WTC11 (cell line): ENCODE results near the gene GSG1L. TPM values are rescaled to one million over a fixed set of nuclear protein-coding genes. Genes with fewer than 3 reads are reported as not detected.
A peak's percentile ranks its signal among the peaks of the same experiment; 100 is the strongest.

Experiments
- ATAC-seq: fragments of 200-7000 bp; cut with Tn5 transposase; 2 replicates; pipeline ENCODE4 v1.10.0; 2021; ENCODE audit warnings: mild to moderate bottlenecking, moderate library complexity
- CTCF ChIA-PET: fragments of 300-600 bp; sonication (Branson Sonifier 250); formaldehyde crosslinking; loops from one replicate; lab custom pipeline; 2021; ENCODE audit warnings: antibody characterized with exemption; lab: Charles Lee
- POLR2A ChIA-PET: fragments of 350-600 bp; sonication (Branson Sonifier 250); formaldehyde crosslinking; loops from one replicate; lab custom pipeline; 2021; ENCODE audit warnings: antibody characterized with exemption; lab: Charles Lee
- DNase-seq: peaks from one replicate; pipeline ENCODE4 v3.0.0; 2021; ENCODE audit warnings: low spot score
- H3K27ac Mint-ChIP-seq: 2 replicates; pipeline ENCODE4 v1.8.0; 2021; ENCODE audit warnings: mixed read lengths
- H3K27me3 Mint-ChIP-seq: 2 replicates; pipeline ENCODE4 v1.8.0; 2021; ENCODE audit warnings: low read depth, mild to moderate bottlenecking, moderate library complexity, mixed read lengths
- H3K36me3 Mint-ChIP-seq: 2 replicates; pipeline ENCODE4 v1.8.0; 2021; ENCODE audit warnings: mixed read lengths
- H3K4me1 Mint-ChIP-seq: 2 replicates; pipeline ENCODE4 v1.8.0; 2022; ENCODE audit warnings: mixed read lengths
- H3K4me3 Mint-ChIP-seq: 2 replicates; pipeline ENCODE4 v1.8.0; 2021; ENCODE audit warnings: mild to moderate bottlenecking, moderate library complexity, mixed read lengths
- H3K9me3 Mint-ChIP-seq: 2 replicates; pipeline ENCODE4 v1.8.0; 2021; ENCODE audit warnings: mixed read lengths
- CDX4 ChIP-seq: fragments of 250-450 bp; sonication (Bioruptor Pico); IDR thresholded peaks from 2 replicates; pipeline ENCODE4 v1.9.0; 2021; ENCODE audit warnings: moderate library complexity, mild to moderate bottlenecking, inconsistent platforms, borderline replicate concordance
- FOXP4 ChIP-seq: sonication (generic); formaldehyde crosslinking; IDR thresholded peaks from 2 replicates; pipeline ENCODE4 v1.8.0; 2022; ENCODE audit warnings: mild to moderate bottlenecking, missing genetic modification reagents
- IRF1 ChIP-seq: sonication (generic); formaldehyde crosslinking; IDR thresholded peaks from 2 replicates; pipeline ENCODE4 v1.8.0; 2023; ENCODE audit warnings: missing genetic modification reagents
- IRF2 ChIP-seq: sonication (generic); formaldehyde crosslinking; IDR thresholded peaks from 2 replicates; pipeline ENCODE4 v1.8.0; 2022; ENCODE audit warnings: low read depth, missing genetic modification reagents, borderline replicate concordance
- MLX ChIP-seq: sonication (generic); formaldehyde crosslinking; IDR thresholded peaks from 2 replicates; pipeline ENCODE4 v1.8.1; 2023; ENCODE audit warnings: mild to moderate bottlenecking, missing genetic modification reagents, moderate library complexity
- OVOL2 ChIP-seq: fragments of 250-450 bp; sonication (Bioruptor Pico); IDR thresholded peaks from 2 replicates; pipeline ENCODE4 v1.9.0; 2021; ENCODE audit warnings: mild to moderate bottlenecking, borderline replicate concordance
- PRDM15 ChIP-seq: sonication (generic); formaldehyde crosslinking; IDR thresholded peaks from 2 replicates; pipeline ENCODE4 v1.8.0; 2022; ENCODE audit warnings: missing genetic modification reagents
- TCF7 ChIP-seq: sonication (generic); formaldehyde crosslinking; IDR thresholded peaks from 2 replicates; pipeline ENCODE4 v1.8.0; 2022; ENCODE audit warnings: mild to moderate bottlenecking, low read depth, missing genetic modification reagents, moderate library complexity
- TEAD1 ChIP-seq: sonication (generic); formaldehyde crosslinking; IDR thresholded peaks from 2 replicates; pipeline ENCODE4 v1.8.0; 2022; ENCODE audit warnings: mild to moderate bottlenecking, missing genetic modification reagents
- ZNF281 ChIP-seq: sonication (generic); formaldehyde crosslinking; IDR thresholded peaks from 2 replicates; pipeline ENCODE4 v1.8.0; 2023; ENCODE audit warnings: mild to moderate bottlenecking, missing genetic modification reagents
- ZNF317 ChIP-seq: sonication (generic); formaldehyde crosslinking; IDR thresholded peaks from 2 replicates; pipeline ENCODE4 v1.8.1; 2023; ENCODE audit warnings: low read depth, mild to moderate bottlenecking, moderate library complexity, missing genetic modification reagents, borderline replicate concordance
- ZNF423 ChIP-seq: fragments of 250-450 bp; sonication (Bioruptor Pico); IDR thresholded peaks from 2 replicates; pipeline ENCODE4 v2.1.2; 2022; ENCODE audit warnings: mild to moderate bottlenecking, moderate library complexity
- total RNA-seq: library from RNA; stranded (reverse); gene quantifications from 3 replicates; pipeline ENCODE4 v1.2.3, GENCODE V29; 2021

The GSG1L gene
- total RNA-seq, 1 experiment from 2014 or later = 0.28 TPM

- CTCF ChIA-PET = interaction anchor here (0.6 to 4.5 kb wide), 10 partner anchors 22 to 1698 kb away, joined by 3 to 53 read pairs (median 4); partner anchors contain the start of gene KIF22
- Mint-ChIP-seq H3K9me3 (no peaks in the 10 kb centered on the region), H3K4me3 (peak overlapping the region; percentile 34), H3K36me3 (peaks cover 8% of the 10 kb centered on the region), H3K4me1 (peaks cover 35% of the 10 kb centered on the region), H3K27me3 (no peaks in the 10 kb centered on the region), H3K27ac (peak overlapping the region; percentile 96)
- DNase-seq = no peak
- POLR2A ChIA-PET = no interaction called here
- TF ChIP-seq TCF7 (CRISPR knock-in tag) = no peak
- TF ChIP-seq IRF1 (CRISPR knock-in tag) = no peak
- TF ChIP-seq ZNF423 = peak; percentile 76
- peak; percentile 25 for ATAC-seq
These were observed 29.3 kb upstream of the GSG1L start for GRCh38 chr16:28092721-28093384.

GRCh38 chr16:28091656-28092055 is 28.1 kb upstream of the GSG1L start:
- H3K27ac Mint-ChIP-seq = peak overlapping the region; percentile 32; the same call in 1 of the 2 replicates
- H3K4me1 Mint-ChIP-seq = peaks cover 35% of the 10 kb centered on the region
- DNase-seq (no peak), ATAC-seq (no peak)
- ChIA-PET POLR2A (no interaction called here), CTCF (interaction anchor here (0.5 to 4.5 kb wide), 37 partner anchors 8 to 490 kb away, joined by 3 to 53 read pairs (median 4); partner anchors contain the start of genes GSG1L and SBK1)
- TF ChIP-seq PRDM15 (CRISPR knock-in tag) (no peak), ZNF281 (CRISPR knock-in tag) (no peak), CDX4 (CRISPR knock-in tag) (no peak), OVOL2 (CRISPR knock-in tag) (no peak), IRF2 (CRISPR knock-in tag) (no peak), ZNF317 (no peak), MLX (CRISPR knock-in tag) (no peak), TEAD1 (no peak), FOXP4 (no peak)
- H3K9me3 Mint-ChIP-seq = no peaks in the 10 kb centered on the region
- peaks cover 1% of the 10 kb centered on the region; the same call in 1 of the 2 replicates for H3K36me3 Mint-ChIP-seq
- no peaks in the 10 kb centered on the region for H3K27me3 Mint-ChIP-seq
- H3K4me3 Mint-ChIP-seq = no peak overlapping the region
